Measurements from ENCODE around the gene ARHGEF28.
A peak's percentile ranks its signal among the peaks of the same experiment; 100 is the strongest.

DNA sequence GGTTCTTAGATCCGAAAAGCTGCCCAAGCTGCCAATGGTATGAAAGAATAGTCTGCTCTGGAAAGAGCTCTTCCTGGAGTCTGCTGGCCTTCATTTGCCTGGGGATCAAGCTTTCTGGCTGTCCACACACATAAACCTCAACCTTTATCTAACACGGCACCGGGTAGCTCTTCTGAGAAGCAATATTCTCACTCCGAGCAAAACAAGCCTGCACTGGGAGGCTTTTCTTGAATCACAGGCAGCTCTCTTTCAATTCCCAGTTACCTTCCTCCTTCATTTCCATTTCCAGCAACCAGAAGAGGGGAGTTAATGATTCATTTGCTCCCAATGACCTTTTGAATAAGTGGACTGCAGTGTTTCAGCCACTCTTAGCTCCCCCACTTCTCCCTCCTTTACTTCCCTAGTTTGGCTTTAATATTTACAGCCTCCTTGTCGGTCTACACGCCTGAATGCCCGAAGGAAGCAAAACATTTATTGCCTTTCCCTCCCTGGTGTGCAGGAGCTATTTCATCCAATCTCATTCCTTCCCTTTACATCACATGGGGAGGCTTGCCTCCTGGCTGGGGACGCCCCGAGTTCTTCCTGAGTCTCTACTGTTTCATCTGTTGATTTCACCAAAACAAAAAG is 187.1 kb downstream of the ARHGEF28 start:
- no peak for TF ChIP-seq ZNF143 (CRISPR knock-in tag; IDR thresholded peaks at IDR 0.05)
- TF ChIP-seq EZH2 (conservative IDR thresholded peaks at IDR 0.05; ENCODE audit: low read depth, low read length), result no peak
- no peak for TF ChIP-seq ELF1 (CRISPR knock-in tag; IDR thresholded peaks at IDR 0.05)
- TF ChIP-seq, protein P1, sequence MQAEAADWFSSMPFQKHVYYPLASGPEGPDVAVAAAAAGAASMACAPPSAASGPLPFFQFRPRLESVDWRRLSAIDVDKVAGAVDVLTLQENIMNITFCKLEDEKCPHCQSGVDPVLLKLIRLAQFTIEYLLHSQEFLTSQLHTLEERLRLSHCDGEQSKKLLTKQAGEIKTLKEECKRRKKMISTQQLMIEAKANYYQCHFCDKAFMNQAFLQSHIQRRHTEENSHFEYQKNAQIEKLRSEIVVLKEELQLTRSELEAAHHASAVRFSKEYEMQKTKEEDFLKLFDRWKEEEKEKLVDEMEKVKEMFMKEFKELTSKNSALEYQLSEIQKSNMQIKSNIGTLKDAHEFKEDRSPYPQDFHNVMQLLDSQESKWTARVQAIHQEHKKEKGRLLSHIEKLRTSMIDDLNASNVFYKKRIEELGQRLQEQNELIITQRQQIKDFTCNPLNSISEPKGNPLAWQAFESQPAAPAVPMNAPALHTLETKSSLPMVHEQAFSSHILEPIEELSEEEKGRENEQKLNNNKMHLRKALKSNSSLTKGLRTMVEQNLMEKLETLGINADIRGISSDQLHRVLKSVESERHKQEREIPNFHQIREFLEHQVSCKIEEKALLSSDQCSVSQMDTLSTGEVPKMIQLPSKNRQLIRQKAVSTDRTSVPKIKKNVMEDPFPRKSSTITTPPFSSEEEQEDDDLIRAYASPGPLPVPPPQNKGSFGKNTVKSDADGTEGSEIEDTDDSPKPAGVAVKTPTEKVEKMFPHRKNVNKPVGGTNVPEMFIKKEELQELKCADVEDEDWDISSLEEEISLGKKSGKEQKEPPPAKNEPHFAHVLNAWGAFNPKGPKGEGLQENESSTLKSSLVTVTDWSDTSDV (CRISPR knock-in tag; IDR thresholded peaks at IDR 0.05), result no peak
- peak; percentile 54 for TF ChIP-seq IRF2 (CRISPR knock-in tag; IDR thresholded peaks at IDR 0.05)
- no peak for TF ChIP-seq JUN (CRISPR knock-in tag; IDR thresholded peaks at IDR 0.05)
- no peak for TF ChIP-seq ZNF777 (CRISPR knock-in tag; IDR thresholded peaks at IDR 0.05)
- no peak for TF ChIP-seq NONO (IDR thresholded peaks at IDR 0.05)
- TF ChIP-seq NONO (CRISPR knock-in tag; conservative IDR thresholded peaks at IDR 0.05), result 0 out of 2 replicates have a peak, but pooled peaks have one; percentile 27
- TF ChIP-seq, protein P2, sequence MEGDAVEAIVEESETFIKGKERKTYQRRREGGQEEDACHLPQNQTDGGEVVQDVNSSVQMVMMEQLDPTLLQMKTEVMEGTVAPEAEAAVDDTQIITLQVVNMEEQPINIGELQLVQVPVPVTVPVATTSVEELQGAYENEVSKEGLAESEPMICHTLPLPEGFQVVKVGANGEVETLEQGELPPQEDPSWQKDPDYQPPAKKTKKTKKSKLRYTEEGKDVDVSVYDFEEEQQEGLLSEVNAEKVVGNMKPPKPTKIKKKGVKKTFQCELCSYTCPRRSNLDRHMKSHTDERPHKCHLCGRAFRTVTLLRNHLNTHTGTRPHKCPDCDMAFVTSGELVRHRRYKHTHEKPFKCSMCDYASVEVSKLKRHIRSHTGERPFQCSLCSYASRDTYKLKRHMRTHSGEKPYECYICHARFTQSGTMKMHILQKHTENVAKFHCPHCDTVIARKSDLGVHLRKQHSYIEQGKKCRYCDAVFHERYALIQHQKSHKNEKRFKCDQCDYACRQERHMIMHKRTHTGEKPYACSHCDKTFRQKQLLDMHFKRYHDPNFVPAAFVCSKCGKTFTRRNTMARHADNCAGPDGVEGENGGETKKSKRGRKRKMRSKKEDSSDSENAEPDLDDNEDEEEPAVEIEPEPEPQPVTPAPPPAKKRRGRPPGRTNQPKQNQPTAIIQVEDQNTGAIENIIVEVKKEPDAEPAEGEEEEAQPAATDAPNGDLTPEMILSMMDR (CRISPR knock-in tag; IDR thresholded peaks at IDR 0.05), result no peak
